H54 (cell line): ENCODE data around the gene CNKSR1.

Experiments used
- DNase-seq: peaks from one replicate; pipeline ENCODE4 v3.0.0; 2011; ENCODE audit warnings: low spot score, mixed read lengths; ENCODE audit not compliant: insufficient read length
- FAIRE-seq: peaks from 3 replicates; lab custom pipeline; 2011; peaks lifted over from hg19 to GRCh38; lab: Jason Lieb, UNC
- POLR2A ChIP-seq: IDR thresholded peaks from 2 replicates; pipeline ENCODE4 v1.6.1; 2011; ENCODE audit warnings: low read depth, mild to moderate bottlenecking, low read length

CNKSR1 gene

GRCh38 chr1:26188477-26188876 lies 11.2 kb downstream of the CNKSR1 start:
- DNase-seq (no peak), FAIRE-seq (no peak)
- no peak for TF ChIP-seq POLR2A

- no peak for DNase-seq
- no peak for FAIRE-seq
- TF ChIP-seq POLR2A, result no peak
These were observed 12.0 kb downstream of the CNKSR1 start for GRCh38 chr1:26189331-26189730.

- no peak for DNase-seq
- FAIRE-seq, result no peak
- TF ChIP-seq POLR2A, result no peak
These were observed 12.5 kb downstream of the CNKSR1 start for GRCh38 chr1:26189751-26190275.

DNA sequence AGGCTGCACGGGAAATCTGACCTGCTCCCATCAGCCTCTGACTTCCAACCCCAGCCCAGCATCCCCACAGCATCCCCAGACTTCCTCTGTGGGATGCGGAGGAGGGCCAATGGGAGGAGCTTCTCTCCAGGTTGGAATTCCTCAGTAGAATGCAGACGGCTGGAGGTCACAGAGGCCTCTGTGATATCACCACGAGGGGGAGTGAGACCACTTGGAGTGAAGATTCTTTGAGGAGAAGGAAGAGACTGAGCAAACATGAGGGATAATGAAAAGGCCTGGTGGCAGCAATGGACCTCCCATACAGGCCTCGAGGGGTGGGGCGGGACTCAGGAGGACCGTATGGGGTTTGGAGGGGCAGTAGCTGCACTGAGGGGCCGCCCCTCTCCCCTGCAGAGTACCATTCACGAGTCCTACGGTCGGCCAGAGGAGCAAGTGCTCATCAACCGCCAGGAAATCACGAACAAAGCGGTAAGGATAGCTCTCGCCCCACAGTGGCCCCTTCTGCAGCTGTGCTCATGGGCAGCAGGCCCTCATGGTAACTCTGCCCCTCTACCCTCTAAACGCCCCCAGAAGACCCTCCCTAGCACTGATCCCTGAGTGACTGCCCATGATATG lies 13.2 kb downstream of the CNKSR1 start, which contains the start of gene CATSPER4:
Gene CATSPER4 (plus strand): TSS at position 230 of the 615 bp plus-strand sequence. CDS start 26 bp downstream, at position 256.
- no peak for FAIRE-seq
- DNase-seq, result no peak
- TF ChIP-seq POLR2A, result no peak

GRCh38 chr1:26191739-26192138 lies 14.4 kb downstream of the CNKSR1 start:
- DNase-seq, result no peak
- no peak for TF ChIP-seq POLR2A
- no peak for FAIRE-seq

DNA sequence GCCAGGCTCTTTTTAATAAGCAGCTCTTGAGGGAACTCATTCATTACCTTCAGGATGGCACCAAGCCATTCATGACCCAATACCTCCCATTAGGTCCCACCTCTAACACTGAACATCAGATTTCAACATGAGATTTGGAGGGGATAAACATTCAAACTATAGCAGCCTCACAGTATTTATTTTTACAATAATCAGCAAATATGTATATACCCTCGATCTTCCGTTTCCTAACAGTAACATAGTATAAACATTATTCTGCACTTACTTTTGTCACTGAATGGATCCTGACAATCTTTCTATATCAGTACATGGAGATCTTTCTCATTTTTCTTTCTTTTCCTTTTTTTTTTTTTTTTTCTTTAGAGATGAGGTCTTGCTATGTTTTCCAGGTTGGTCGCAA lies 18.5 kb downstream of the CNKSR1 start:
- TF ChIP-seq POLR2A, result no peak
- no peak for FAIRE-seq
- DNase-seq, result no peak

- no peak for DNase-seq
- no peak for TF ChIP-seq POLR2A
- no peak for FAIRE-seq
These were observed 20.0 kb downstream of the CNKSR1 start for GRCh38 chr1:26197301-26197700.

DNA sequence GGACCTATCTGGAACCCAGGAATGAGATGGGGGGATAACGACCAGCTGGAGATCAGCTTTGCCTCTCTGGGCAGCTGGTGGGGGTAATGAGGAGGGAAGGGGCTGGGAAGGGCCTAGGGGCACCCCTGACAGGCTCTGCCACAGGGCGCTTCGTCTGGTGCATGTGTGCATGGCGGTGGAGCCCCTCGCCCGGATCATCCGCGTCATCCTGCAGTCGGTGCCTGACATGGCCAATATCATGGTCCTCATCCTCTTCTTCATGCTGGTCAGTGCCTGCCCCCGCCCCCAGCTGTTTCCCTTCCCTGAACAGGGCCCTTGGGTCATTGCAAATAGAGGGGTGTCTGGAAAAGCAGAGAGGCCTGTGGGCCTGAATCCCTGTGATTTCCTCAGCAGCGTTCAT lies 20.5 kb downstream of the CNKSR1 start:
- TF ChIP-seq POLR2A, result no peak
- FAIRE-seq (no peak), DNase-seq (no peak)

DNA sequence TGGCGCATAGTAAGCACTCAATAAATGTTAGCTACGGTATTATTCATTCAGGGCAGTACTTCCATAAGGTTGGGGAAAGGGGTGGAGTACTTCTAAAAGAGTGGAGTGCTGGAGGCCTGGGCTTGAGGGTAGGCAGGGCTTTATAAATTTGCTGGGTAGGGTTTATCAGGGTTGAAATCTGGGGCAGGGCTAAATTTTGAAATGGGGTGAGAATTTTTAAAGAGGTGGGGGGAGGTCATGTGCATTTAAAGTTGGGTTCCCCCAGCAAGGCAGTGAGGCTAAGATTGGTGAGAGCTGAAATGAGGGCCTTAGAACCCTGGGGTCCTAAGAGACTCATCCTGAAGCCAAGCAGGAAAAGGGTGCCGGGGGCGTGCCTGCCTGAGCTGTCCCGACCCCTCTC lies 23.1 kb downstream of the CNKSR1 start:
- DNase-seq (no peak), FAIRE-seq (no peak)
- TF ChIP-seq POLR2A, result no peak

DNA sequence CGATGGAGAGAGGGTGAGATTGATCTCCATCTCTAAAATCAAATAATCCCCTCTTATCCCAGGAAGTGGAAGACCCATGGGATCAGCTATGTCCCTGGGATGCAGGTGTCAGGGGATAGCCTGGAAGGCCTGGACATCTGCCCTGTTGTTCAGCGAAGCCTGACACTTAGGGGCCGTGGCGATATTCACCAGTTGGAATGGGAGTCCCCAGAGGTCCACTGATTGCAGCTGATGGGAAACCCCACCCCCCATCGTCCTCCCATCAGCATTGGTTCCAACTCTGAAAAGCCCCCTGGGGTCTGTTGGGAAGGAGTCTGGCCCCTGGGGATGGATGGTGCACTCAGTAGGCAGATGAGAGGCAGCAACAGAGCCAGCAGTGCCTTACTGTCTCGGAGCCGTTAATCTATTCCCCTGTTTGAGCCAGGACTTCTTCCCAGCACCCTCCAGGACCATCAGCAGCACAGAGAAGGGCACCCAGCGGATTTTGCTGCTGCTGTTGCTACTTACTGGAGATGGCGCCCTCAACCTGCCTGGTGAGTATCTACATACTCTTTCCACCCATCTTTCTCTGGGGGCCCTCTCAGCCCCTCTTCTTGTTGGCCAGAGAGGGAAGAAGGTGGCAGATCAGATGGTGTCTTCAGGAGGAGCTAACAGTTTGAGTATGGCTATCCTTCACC lies 26.5 kb downstream of the CNKSR1 start:
- no peak for FAIRE-seq
- TF ChIP-seq POLR2A, result no peak
- no peak for DNase-seq

- TF ChIP-seq POLR2A, result no peak
- FAIRE-seq, result no peak
- no peak for DNase-seq
These were observed 33.0 kb downstream of the CNKSR1 start for GRCh38 chr1:26210147-26210870.

- FAIRE-seq, result no peak
- no peak for DNase-seq
- TF ChIP-seq POLR2A, result no peak
These were observed 35.4 kb downstream of the CNKSR1 start for GRCh38 chr1:26212726-26213125.

- DNase-seq (no peak), FAIRE-seq (no peak)
- no peak for TF ChIP-seq POLR2A
These were observed 36.1 kb downstream of the CNKSR1 start for GRCh38 chr1:26213335-26213905.

- TF ChIP-seq POLR2A, result no peak
- FAIRE-seq, result no peak
- DNase-seq, result no peak
These were observed 38.0 kb downstream of the CNKSR1 start for GRCh38 chr1:26215246-26215645.
